Measurements from ENCODE around the gene CELF2. TPM values are rescaled to one million over a fixed set of nuclear protein-coding genes. Genes with fewer than 3 reads are reported as not detected.

The CELF2 gene
- total and polyA plus RNA-seq, 2 of the 4 experiments (the other 2 are of a cell fraction), result 3.5 to 6.6 TPM

DNA sequence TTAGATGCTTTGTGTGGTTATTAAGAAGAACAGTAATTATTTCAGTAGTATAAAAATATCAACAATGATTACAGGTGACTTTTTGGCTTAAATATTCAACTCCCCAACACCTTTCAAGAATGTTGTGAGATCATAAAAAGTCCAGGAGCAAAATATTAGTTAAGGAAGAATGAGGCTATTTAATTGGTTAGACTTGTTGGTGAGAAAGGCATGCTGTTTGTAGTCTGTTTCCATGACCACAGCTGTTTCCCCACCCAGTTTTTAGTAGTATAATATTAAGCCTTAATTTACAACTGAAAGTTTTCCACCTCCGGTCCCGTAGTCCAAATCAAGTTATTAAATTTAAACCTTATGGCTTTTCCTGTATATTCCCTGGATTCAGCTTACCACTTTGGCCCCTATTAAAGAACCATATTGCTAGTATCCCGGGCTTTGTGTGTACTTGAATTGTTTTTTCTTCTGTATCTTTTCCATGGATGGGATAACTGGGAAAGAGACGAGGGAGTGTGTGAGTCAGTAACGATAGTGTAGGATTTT, 133.3 kb downstream of the CELF2 start:
- no peaks in the 10 kb centered on the region for H3K27me3 ChIP-seq (ENCODE audit: control insufficient read depth, insufficient read depth, low read length)
- H4K5ac ChIP-seq (ENCODE audit: low read depth, low read length), result no peak overlapping the region
- no peak overlapping the region for H2AK5ac ChIP-seq (ENCODE audit: low read depth, low read length)
- no peak overlapping the region for H3K56ac ChIP-seq (ENCODE audit: extremely low read depth, insufficient read depth, low read length)
- no peak overlapping the region for H2AK9ac ChIP-seq (replicated peaks; ENCODE audit: low read depth, low read length, poor library complexity)
- no peak overlapping the region for H3K27ac ChIP-seq (ENCODE audit: insufficient read depth, low read length)
- H3K4me3 ChIP-seq (ENCODE audit: insufficient read depth, low read depth, low read length), result no peak overlapping the region
- ChIA-PET POLR2A (ENCODE audit: unreplicated experiment) (no interaction called here), CTCF (no interaction called here)
- H3K18ac ChIP-seq (ENCODE audit: low read depth, low read length), result no peak overlapping the region
- in situ Hi-C loops (cut with MboI; ENCODE audit: low sequenced_read_pairs), result no loop called here
- H2BK5ac ChIP-seq (ENCODE audit: low read depth, low read length, poor library complexity, severe bottlenecking), result no peak overlapping the region
- no peaks in the 10 kb centered on the region for H3K9me1 ChIP-seq (ENCODE audit: insufficient read depth, low read length)
- dilution Hi-C loops (cut with HindIII; ENCODE audit: low sequenced_read_pairs, unreplicated experiment), result no loop called here
- H3K9ac ChIP-seq (ENCODE audit: low read depth, low read length), result no peak overlapping the region
- no peak overlapping the region for H4K91ac ChIP-seq (ENCODE audit: insufficient read depth, low read depth, low read length)
- H2AFZ ChIP-seq (replicated peaks; ENCODE audit: low read length, poor library complexity), result no peak overlapping the region
- no TSS peak for BruUV-seq (replicated peaks)
- no peak overlapping the region for H4K8ac ChIP-seq (ENCODE audit: low read depth in 2 of 2, low read length in 2 of 2)
- no peaks in the 10 kb centered on the region for H3K79me1 ChIP-seq (ENCODE audit: low read depth in 1 of 2, low read length in 2 of 2)
- H2BK120ac ChIP-seq (ENCODE audit: low read depth, low read length), result no peak overlapping the region
- H3K4me1 ChIP-seq (ENCODE audit: control insufficient read depth, insufficient read depth, low read length), result peaks cover 2% of the 10 kb centered on the region; the same call in 1 of the 2 replicates
- TF ChIP-seq RFX5 (IDR thresholded peaks at IDR 0.05; ENCODE audit: low read depth, low read length) (no peak), MAZ (IDR thresholded peaks at IDR 0.05; ENCODE audit: borderline replicate concordance, low read depth, low read length) (no peak), RAD21 (IDR thresholded peaks at IDR 0.05; ENCODE audit: low read length) (no peak), MXI1 (IDR thresholded peaks at IDR 0.05; ENCODE audit: borderline replicate concordance, low read depth, low read length) (no peak), MAFK (IDR thresholded peaks at IDR 0.05; ENCODE audit: low read depth, low read length) (no peak), SMC3 (IDR thresholded peaks at IDR 0.05; ENCODE audit: low read depth, low read length) (no peak), BHLHE40 (IDR thresholded peaks at IDR 0.05; ENCODE audit: low read depth, low read length) (no peak), CEBPB (IDR thresholded peaks at IDR 0.05; ENCODE audit: low read depth, low read length) (no peak), FOS (IDR thresholded peaks at IDR 0.05; ENCODE audit: low read depth, low read length) (no peak), CHD1 (IDR thresholded peaks at IDR 0.05; ENCODE audit: low read depth, low read length) (no peak), NFE2L2 (IDR thresholded peaks at IDR 0.05; ENCODE audit: low read depth, low read length) (no peak), RCOR1 (IDR thresholded peaks at IDR 0.05; ENCODE audit: insufficient replicate concordance, low read length) (no peak), POLR2A (IDR thresholded peaks at IDR 0.05; ENCODE audit: low read depth, low read length) (no peak)
- TF ChIP-seq, protein P1, sequence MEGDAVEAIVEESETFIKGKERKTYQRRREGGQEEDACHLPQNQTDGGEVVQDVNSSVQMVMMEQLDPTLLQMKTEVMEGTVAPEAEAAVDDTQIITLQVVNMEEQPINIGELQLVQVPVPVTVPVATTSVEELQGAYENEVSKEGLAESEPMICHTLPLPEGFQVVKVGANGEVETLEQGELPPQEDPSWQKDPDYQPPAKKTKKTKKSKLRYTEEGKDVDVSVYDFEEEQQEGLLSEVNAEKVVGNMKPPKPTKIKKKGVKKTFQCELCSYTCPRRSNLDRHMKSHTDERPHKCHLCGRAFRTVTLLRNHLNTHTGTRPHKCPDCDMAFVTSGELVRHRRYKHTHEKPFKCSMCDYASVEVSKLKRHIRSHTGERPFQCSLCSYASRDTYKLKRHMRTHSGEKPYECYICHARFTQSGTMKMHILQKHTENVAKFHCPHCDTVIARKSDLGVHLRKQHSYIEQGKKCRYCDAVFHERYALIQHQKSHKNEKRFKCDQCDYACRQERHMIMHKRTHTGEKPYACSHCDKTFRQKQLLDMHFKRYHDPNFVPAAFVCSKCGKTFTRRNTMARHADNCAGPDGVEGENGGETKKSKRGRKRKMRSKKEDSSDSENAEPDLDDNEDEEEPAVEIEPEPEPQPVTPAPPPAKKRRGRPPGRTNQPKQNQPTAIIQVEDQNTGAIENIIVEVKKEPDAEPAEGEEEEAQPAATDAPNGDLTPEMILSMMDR (conservative IDR thresholded peaks at IDR 0.05; ENCODE audit: low read depth, low read length), result no peak
- TF ChIP-seq, protein P2, sequence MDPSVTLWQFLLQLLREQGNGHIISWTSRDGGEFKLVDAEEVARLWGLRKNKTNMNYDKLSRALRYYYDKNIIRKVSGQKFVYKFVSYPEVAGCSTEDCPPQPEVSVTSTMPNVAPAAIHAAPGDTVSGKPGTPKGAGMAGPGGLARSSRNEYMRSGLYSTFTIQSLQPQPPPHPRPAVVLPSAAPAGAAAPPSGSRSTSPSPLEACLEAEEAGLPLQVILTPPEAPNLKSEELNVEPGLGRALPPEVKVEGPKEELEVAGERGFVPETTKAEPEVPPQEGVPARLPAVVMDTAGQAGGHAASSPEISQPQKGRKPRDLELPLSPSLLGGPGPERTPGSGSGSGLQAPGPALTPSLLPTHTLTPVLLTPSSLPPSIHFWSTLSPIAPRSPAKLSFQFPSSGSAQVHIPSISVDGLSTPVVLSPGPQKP (IDR thresholded peaks at IDR 0.05; ENCODE audit: borderline replicate concordance, low read depth, low read length), result no peak
- TF ChIP-seq, protein P3, sequence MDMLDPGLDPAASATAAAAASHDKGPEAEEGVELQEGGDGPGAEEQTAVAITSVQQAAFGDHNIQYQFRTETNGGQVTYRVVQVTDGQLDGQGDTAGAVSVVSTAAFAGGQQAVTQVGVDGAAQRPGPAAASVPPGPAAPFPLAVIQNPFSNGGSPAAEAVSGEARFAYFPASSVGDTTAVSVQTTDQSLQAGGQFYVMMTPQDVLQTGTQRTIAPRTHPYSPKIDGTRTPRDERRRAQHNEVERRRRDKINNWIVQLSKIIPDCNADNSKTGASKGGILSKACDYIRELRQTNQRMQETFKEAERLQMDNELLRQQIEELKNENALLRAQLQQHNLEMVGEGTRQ (IDR thresholded peaks at IDR 0.05; ENCODE audit: low read depth, low read length), result no peak
- intact Hi-C loops (cut with micrococcal nuclease), result no loop called here
- no peak for ATAC-seq (ENCODE audit: low read depth)
- H4K20me1 ChIP-seq (ENCODE audit: insufficient read depth, low read length), result no peaks in the 10 kb centered on the region
- no peak overlapping the region for H3K4ac ChIP-seq (ENCODE audit: low read depth, low read length)
- WGBS, 2 experiments (ENCODE audit: extremely low coverage in 2 of 2, insufficient read length in 1 of 2), result no CpG with 5 or more reads among the region's 5 CpGs
- H3K23ac ChIP-seq (ENCODE audit: low read depth, low read length), result no peak overlapping the region
- no peak overlapping the region for H2BK15ac ChIP-seq (ENCODE audit: low read depth, low read length)
- H3K9me3 ChIP-seq (ENCODE audit: control insufficient read depth, insufficient read depth, low read length), result no peaks in the 10 kb centered on the region
- no peak overlapping the region for H3K14ac ChIP-seq (replicated peaks; ENCODE audit: low read depth, low read length)
- no peak overlapping the region for H2BK20ac ChIP-seq (ENCODE audit: low read depth, low read length)
- DNase-seq, result no peak
- no peaks in the 10 kb centered on the region for H3K36me3 ChIP-seq (ENCODE audit: control insufficient read depth, insufficient read depth, low read length)
- no peak overlapping the region for H3K4me2 ChIP-seq (ENCODE audit: low read depth, low read length)
